ENCODE measurements around the gene NRXN3. TPM values are rescaled to one million over a fixed set of nuclear protein-coding genes. Genes with fewer than 3 reads are reported as not detected.

Gene NRXN3
- total and polyA plus RNA-seq, 2 experiments from 2014 or later: 1.0 to 1.8 TPM

DNA sequence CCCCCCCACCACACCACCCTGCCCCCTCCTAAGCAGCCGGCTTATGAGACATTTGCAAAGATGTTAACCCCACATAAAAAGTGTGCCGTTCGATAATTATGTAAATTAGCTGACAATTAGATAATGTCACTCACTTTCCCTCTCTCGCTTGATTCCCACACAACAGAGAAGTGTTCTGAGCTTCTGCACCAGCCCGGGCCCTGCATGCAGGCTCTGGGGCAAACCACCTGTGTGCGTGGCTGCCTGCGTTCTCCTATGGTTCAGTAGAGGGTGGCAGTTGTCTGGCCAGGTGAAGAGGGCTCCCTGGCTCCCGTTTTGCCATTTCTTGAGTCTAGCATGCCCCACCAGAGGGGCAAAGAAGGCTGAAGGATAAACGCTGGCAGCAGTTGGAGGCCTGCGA, 68.0 kb downstream of the NRXN3 start:
- no peaks in the 10 kb centered on the region for H3F3A ChIP-seq (replicated peaks; ENCODE audit: low read depth)
- no peaks in the 10 kb centered on the region for H3K4me1 ChIP-seq (ENCODE audit: insufficient read depth)
- H3K27ac ChIP-seq (ENCODE audit: low read depth): no peak overlapping the region
- no peak for TF ChIP-seq EZH2 (IDR thresholded peaks at IDR 0.05; ENCODE audit: low read depth, unreplicated experiment)
- no peak for TF ChIP-seq STAT1 (IDR thresholded peaks at IDR 0.05; ENCODE audit: unreplicated experiment)
- no peak for TF ChIP-seq EZH2phosphoT487 (IDR thresholded peaks at IDR 0.05; ENCODE audit: unreplicated experiment)
- no peak for TF ChIP-seq REST (IDR thresholded peaks at IDR 0.05; ENCODE audit: unreplicated experiment)
- no peak for TF ChIP-seq ZNF331 (CRISPR knock-in tag; IDR thresholded peaks at IDR 0.05; ENCODE audit: low read depth)
- no peak for TF ChIP-seq JUNB (IDR thresholded peaks at IDR 0.05; ENCODE audit: unreplicated experiment)
- TF ChIP-seq CTCF (conservative IDR thresholded peaks at IDR 0.05; ENCODE audit: low read depth in 2 of 2): no peak
- no peak for TF ChIP-seq CREB1 (CRISPR knock-in tag; IDR thresholded peaks at IDR 0.05; ENCODE audit: low read depth)
- TF ChIP-seq, protein P1, sequence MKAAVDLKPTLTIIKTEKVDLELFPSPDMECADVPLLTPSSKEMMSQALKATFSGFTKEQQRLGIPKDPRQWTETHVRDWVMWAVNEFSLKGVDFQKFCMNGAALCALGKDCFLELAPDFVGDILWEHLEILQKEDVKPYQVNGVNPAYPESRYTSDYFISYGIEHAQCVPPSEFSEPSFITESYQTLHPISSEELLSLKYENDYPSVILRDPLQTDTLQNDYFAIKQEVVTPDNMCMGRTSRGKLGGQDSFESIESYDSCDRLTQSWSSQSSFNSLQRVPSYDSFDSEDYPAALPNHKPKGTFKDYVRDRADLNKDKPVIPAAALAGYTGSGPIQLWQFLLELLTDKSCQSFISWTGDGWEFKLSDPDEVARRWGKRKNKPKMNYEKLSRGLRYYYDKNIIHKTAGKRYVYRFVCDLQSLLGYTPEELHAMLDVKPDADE (IDR thresholded peaks at IDR 0.05): no peak
- TF ChIP-seq POLR2AphosphoS5 (IDR thresholded peaks at IDR 0.05; ENCODE audit: low read depth): no peak
- no peak for TF ChIP-seq NANOG (IDR thresholded peaks at IDR 0.05; ENCODE audit: borderline replicate concordance)
- peaks cover 8% of the 10 kb centered on the region; the same call in 1 of the 2 replicates for H3K9me2 ChIP-seq (ENCODE audit: insufficient read depth)
- DNase-seq (ENCODE audit: low spot score) (no peak), ATAC-seq (no peak)
- no peaks in the 10 kb centered on the region for H3K36me3 ChIP-seq (ENCODE audit: insufficient read depth)
- no peak overlapping the region for H3K4me3 ChIP-seq
- no peak overlapping the region for H2AFZ ChIP-seq
- Mint-ChIP-seq H3K4me3 (no peak overlapping the region), H3K9me3 (no peaks in the 10 kb centered on the region), H3K27ac (no peak overlapping the region), H3K4me1 (no peaks in the 10 kb centered on the region; the same call in 1 of the 3 replicates), H3K36me3 (ENCODE audit: low read depth) (no peaks in the 10 kb centered on the region), H3K27me3 (ENCODE audit: insufficient read depth, low read depth, poor library complexity) (no peaks in the 10 kb centered on the region)
- H3K79me2 ChIP-seq (replicated peaks; ENCODE audit: insufficient read depth): no peaks in the 10 kb centered on the region
- no peaks in the 10 kb centered on the region for H4K20me1 ChIP-seq (replicated peaks; ENCODE audit: insufficient read depth)
- no peak overlapping the region for H3K4me2 ChIP-seq
- H3K27me3 ChIP-seq (ENCODE audit: insufficient read depth): no peaks in the 10 kb centered on the region

Measured in GM23338 (cell line).